SU-DHL-6 (cell line): ENCODE measurements around the gene BSND.

Source experiments
- CTCF ChIP-seq: fragments of 200-600 bp; sonication (generic); IDR thresholded peaks from one replicate; pipeline ENCODE4 v1.5.1; 2017; ENCODE audit warnings: antibody characterized with exemption, mild to moderate bottlenecking, low read length, moderate library complexity; ENCODE audit not compliant: insufficient read depth, poor library complexity, severe bottlenecking
- EZH2phosphoT487 ChIP-seq: fragments of 200-600 bp; sonication (generic), shearing (Covaris generic); conservative IDR thresholded peaks from 2 replicates; pipeline ENCODE4 v1.6.1; 2018; ENCODE audit warnings: mild to moderate bottlenecking, antibody characterized with exemption, low read length, moderate library complexity, mixed read lengths

DNA sequence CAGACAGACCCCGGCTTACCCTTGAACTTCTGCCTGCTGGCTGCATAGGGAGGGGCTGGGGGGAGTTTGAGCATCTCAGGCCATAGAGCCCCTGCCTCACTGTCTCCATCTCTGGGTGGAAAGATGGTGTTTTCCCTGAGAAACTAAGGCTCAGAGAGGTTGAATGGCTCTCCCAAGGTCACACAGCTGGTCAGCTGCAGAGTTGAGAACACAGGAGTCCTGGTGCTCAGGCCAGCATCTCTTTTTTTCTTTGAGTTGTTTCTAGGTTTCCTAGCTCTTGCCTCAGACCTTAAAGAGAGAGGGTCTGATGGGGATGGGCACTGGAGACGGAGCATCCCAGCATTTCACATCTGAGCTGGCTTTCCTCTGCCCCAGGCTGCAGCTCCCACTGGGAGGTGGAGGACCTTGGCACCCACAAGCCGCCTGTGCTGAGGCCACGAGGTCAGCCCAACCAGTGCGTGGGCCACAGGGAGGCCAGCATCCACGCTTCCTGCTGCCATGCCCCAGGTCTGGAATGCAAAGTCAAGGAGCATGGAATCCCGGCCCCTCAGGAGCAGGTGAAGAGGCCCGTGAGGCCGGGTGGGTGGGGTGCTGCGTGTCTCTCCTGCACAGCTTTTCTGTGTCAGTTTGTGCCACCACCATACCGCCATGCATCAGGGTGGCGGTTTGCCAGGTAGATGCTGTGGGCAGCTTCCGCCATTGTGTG is 62.4 kb downstream of the BSND start:
- TF ChIP-seq CTCF (no peak), EZH2phosphoT487 (no peak)
